NCI-H146 treated with DMSO at 0.1 percent for 48 hours (cell line): ENCODE data around the gene NOTCH3.

Experiments used
- DNase-seq: peaks from one replicate; lab custom pipeline; 2025; ENCODE audit not compliant: unreplicated experiment; lab: John Stamatoyannopoulos, UW

The NOTCH3 gene

DNA sequence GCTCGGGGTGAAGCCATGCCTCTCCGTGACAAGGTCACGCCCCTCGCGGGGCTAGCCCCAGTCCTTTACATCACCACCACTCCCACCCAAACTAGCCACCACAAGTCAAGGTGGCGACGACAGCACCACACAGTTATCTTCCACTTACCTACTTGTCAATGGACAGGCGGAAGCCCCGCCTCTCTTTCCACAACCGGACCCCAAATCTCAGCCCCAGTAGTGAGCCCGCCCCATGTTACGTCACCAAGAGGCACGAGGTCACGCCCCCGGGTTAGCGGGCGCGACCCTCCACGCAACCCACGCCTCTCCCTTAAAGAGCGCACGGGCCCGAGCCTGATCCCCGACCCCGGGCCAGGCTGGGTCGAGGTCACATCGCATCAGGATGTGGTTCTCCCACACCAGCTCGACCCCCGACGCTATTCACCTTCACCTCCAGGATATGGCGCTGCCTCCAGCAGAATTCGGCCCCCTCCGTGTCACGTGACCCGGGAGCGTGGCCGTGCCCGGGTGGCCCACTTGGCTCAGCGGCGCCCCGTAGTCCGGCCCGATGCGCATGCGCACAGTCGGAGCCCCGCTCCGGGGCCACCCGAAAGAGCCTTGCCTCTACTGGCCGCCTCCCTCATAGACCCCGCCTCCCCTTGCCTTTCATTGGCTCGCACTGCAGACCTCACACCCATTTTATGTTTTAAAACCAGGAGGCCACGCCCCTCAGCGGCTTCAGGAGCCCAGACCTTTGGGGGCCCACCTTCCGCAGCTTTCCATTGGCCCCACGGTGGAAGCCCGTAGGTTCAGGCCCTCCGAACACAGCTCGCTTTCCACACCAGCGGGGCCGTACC, 75.3 kb downstream of the NOTCH3 start:
- peak; percentile 98 for DNase-seq

DNA sequence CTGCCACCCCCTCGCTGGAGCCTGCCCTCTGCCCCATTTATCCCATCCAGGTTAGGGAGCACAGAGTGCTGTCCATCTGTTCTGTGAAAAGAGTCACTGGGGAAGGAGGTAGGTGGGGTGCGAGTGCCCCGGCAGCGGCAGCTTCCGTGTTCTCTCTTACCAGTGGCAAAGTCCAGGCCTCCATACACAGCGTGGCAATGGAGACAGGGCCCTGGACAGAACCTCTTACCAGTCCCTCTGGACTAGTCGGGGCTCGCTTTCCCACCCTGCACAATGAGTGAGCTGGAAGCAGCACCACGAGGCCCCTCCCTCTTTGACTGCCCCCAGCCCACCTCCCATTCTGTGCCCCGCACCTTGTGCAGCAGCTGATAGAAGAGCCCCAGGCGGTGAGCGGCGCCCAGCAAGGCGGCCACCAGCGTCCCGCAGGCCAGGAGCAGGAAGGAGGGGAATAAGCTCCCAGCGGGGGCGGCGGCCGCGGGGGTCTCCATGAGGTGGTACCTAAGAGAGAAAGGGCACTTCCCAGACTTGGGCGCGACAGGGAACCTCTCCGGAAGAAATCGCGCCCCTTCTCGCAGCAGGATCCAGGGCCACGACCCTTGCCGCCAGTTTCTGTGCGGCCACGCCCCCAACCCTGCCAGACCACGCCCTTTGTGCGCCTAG, 76.1 kb downstream of the NOTCH3 start:
- DNase-seq, result no peak

DNA sequence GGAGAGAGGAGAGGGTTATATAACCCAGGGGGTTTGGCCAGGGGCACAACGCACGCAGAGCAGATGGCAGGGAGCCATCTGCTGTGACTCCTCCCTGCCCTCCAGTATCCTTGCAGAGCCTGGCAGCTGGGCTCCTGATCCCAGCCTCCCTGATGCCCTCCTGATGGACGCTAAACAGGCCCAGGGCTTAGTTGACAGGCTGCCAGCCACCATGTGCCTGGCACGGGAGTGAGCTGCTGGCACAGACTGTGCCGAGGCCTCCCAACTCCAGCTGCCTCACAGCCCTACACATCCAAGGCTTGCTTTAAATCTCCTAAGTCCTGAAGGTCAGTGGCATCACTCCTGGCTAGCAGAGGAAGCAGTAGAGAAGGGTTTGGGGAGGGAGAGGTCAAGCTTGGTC, 76.9 kb downstream of the NOTCH3 start:
- no peak for DNase-seq

DNA sequence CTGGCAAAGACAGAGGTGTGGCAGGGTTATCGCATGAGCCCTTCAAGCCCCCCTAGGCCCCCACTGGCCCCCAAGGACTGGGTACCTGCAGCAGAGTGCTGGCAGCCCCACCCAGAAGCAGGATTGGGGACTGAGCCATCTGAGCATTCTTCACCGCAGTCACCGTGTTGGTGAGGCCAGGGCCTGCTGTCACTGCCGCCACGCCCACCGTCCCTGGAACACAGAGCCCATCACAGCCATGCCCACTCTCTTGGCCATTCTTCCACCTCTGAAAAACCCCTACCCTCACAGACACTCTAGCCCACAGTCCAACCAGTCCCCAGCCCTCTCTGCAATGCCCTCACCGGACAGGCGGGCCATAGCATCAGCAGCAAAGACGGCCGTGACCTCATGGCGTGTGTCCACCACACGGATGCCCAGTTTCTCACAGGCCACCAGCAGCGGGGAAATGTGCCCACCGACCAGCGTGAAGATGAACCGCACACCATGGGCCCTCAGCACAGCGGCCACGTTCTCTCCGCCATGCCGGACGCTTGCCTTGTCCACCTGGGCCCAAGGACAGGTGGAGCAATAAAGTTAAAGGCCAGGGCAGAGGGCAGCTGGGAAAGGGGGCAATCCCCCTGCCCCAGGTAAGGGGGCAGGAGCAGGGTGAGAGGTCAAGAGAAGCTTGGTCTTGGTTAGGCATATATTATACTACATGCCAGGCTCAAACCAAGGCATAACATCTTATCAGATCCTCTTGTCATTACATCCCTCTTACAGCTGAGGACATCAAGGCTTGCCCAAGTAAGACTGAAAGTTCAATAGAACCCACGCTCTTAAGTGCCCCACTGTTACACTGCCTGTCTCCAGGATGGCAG, 77.5 kb downstream of the NOTCH3 start:
- no peak for DNase-seq

DNA sequence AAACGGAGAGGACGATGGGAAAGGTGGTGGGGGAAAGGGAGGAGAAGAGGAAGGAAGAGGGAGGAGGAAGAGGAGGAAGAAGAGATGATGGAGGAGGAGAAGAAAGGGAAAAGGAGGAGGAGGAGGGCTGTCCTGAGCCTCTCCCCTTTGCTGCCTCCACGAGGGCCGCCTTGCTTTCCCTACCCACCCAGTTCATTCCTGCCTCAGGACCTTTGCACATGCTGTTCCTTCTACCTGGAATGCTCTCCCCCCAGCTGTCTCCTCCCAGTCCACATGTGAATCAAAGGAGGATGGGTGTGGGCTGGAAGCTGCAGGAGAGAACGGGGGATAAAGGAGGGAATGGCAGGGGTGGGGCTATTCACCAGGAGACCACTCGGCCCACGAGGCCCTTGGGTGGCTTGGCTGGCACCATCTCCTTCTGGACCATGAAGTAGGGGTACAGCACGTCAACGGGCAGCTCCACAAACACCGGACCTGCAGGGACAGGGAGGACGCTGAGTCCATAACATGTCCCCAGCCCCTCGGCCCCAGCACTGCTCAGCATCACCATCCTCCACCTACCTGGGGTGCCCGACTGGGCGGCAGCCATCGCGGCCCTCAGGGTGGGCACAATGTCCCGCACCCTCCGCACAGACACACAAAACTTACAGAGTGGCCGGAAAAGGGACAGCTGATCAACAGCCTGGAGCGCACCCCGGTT, 78.3 kb downstream of the NOTCH3 start:
- DNase-seq, result no peak

- DNase-seq, result no peak
These were observed 80.4 kb downstream of the NOTCH3 start for GRCh38 chr19:15120135-15121026.

DNA sequence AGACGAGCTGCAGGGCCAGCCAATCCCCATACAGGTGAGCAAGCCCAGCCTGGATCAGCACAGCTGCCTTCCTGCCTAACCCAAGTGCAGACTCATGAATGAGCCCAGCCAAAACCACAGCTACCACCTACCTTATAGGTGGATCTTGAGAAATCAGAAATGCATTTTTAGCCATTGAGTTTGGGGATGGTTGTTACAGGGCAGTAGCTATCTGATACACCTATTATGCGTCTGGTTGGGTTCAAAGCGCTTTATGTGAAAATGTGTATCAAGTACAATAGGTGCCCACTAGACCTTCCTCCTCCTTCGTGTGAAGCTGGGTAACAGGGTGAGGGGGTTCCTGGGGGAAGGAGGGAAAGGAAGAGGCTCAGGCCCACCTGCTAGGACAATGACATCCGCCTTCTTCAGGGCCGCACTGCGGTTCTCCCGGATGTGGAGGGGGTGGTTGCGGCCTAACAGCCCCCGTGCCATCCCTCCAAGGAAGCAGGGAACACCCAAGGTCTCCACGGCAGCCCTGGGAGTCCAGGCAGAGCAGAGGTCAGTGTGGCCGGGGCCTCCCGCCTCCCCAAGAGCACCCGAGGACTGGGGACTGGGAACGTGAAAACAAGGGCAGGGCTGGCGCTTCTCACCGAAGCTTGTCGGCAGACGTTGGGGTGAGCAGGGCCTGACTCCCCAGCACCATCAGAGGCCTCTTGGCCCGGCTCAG, 81.9 kb downstream of the NOTCH3 start:
- DNase-seq, result no peak

DNA sequence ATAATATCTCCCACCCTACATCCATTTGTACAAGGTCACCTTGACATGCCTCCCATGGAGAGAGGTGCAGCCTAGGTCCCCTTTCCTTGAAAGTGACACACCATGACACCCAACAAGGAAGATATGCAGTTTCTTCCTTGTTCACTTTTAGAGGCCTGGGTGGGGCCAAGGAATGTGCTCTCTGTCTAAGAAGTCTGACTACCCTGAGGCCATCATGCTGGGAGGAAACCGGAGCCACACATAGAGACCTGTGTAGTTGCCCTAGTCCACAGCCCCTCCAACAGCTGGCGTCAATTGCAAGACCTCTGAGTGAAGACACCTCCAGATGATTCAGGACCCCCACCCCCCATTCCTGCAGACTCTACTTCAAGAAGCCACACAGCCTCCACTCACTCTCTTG, 82.5 kb downstream of the NOTCH3 start:
- DNase-seq, result no peak

DNA sequence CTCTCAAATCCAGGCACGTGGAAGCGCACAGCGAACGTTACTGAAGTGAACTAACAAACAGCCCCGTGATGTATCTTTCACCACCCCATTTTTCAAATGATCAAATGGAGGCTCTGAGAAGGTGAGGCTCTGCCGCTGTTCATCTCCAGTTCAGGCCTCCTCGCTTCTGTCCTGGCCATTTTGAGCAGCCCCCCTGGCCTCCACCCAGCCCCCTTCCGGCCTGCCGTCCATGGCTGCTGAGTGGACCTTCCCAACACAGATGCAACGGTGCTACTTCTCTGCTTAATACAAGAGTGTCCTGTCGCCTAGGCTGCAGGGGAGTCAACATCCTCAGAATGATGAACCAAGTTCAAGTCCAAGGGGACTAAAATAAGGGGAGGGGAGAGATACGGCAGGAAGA, 83.9 kb downstream of the NOTCH3 start:
- no peak for DNase-seq

- DNase-seq, result no peak
These were observed 84.8 kb downstream of the NOTCH3 start for GRCh38 chr19:15115762-15116615.

GRCh38 chr19:15115080-15115479, 85.7 kb downstream of the NOTCH3 start:
- DNase-seq, result no peak

DNA sequence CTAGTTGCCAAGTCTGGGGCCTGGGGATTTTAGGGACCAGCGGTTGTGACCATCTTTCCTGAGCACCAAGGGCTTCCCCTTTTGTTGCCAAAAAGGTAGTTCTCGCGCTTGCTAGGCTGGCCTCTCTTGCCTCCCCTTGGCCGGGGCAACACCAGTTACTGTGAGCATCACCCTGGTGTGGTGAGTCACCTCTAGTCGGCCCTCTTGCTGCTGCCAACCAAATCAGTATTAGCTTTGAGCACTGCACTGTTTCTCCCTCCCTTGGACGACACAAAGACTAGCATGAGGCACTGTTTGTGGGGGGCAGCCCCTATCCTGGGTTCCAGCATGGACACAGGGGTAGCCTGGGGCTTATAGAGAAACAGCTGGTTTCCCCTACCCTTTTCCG, 86.6 kb downstream of the NOTCH3 start:
- DNase-seq, result no peak

DNA sequence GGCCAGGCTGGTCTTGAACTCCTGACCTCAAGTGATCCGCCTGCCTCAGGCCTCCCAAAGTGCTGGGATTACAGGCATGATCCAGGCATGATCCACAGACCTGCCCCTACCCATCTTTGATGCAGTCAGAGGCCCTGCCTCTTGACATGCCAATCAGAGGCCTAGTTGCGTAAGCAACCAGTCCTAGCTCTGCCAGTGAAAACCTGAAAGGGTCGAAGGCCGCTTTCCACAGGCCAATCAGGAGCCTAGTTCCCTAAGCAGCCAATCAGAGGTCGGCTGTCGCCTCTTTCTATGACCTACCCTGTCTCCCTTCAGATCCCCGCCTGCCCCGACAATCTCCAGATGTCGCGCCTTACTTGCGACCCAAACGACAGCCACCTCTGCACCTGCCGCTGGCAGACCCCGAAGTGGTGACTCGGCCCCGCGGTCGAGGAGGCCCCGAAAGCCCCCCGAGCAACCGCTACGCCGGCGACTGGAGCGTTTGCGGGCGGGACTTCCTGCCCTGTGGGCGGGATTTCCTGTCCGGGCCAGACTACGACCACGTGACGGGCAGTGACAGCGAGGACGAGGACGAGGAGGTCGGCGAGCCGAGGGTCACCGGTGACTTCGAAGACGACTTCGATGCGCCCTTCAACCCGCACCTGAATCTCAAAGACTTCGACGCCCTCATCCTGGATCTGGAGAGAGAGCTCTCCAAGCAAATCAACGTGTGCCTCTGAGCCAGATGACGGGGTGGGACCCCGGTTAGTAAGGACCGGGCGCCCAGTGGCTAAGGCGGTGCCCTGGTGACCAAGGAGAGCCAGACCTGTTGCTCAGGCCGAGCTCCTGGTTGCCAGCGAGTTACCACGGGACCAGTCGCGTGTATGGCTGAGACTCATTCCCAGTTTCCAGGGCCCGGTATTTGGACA, 87.3 kb downstream of the NOTCH3 start:
- DNase-seq, result no peak

DNA sequence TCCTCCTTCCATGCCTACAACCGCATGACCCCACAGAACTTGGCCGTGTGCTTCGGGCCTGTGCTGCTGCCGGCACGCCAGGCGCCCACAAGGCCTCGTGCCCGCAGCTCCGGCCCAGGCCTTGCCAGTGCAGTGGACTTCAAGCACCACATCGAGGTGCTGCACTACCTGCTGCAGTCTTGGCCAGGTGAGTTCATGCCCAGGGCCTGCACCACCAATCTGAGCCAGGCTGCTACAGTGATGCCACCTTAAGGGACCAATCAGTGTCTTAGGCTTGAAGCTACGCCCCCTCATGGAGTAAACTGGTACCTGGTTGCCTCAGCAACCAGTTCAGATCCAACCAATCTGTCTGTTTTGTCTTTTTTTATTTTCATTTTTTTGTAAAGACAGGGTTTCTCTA, 88.4 kb downstream of the NOTCH3 start:
- DNase-seq, result no peak

GRCh38 chr19:15111758-15112157, 89.0 kb downstream of the NOTCH3 start:
- no peak for DNase-seq

GRCh38 chr19:15110418-15110815, 90.4 kb downstream of the NOTCH3 start:
- no peak for DNase-seq

- DNase-seq, result peak; percentile 43
These were observed 90.9 kb downstream of the NOTCH3 start for GRCh38 chr19:15109768-15110417.
